Muscle of leg (tissue), 11 donors: Measurements from ENCODE around the gene TATDN2. TPM values are rescaled to one million over a fixed set of nuclear protein-coding genes. Genes with fewer than 3 reads are reported as not detected.

ENCODE experiments used
- DNase-seq: peaks from one replicate; pipeline ENCODE4 v3.0.0; 2013
- H3K27ac ChIP-seq: one replicate; pipeline ENCODE4 v1.5.1; 2013; ENCODE audit warnings: mild to moderate bottlenecking, low read length, control low read depth
- H3K27me3 ChIP-seq: one replicate; pipeline ENCODE4 v1.6.1; 2013; ENCODE audit warnings: low read length; ENCODE audit not compliant: control insufficient read depth, insufficient read depth
- H3K36me3 ChIP-seq: one replicate; pipeline ENCODE4 v1.6.1; 2013; ENCODE audit warnings: low read length; ENCODE audit not compliant: control insufficient read depth, insufficient read depth
- H3K4me1 ChIP-seq: one replicate; pipeline ENCODE4 v1.6.1; 2013; ENCODE audit warnings: low read length; ENCODE audit not compliant: control insufficient read depth, insufficient read depth
- H3K4me3 ChIP-seq: one replicate; pipeline ENCODE4 v1.5.1; 2013; ENCODE audit warnings: low read length, control low read depth
- H3K9me3 ChIP-seq: replicated peaks from 2 replicates; pipeline ENCODE4 v1.6.1; 2013; ENCODE audit warnings: low read depth, low read length; ENCODE audit not compliant: control insufficient read depth
- WGBS: methylation state at CpG from one replicate; pipeline ENCODE4 v1.1.5; 2013; ENCODE audit warnings: missing lambda C conversion rate; ENCODE audit not compliant: insufficient coverage; 5-methylcytosine and 5-hydroxymethylcytosine counted together
- polyA plus RNA-seq, 8 donors: library from polyadenylated mRNA; unstranded; fragments of 120-200 nt; gene quantifications; one replicate each; pipeline versions ENCODE4 v1.2.1 to v1.2.3, GENCODE V29; 2013; ENCODE audit warnings: inconsistent platforms in 1 of 8, low replicate concordance in 1 of 8; ENCODE audit not compliant: insufficient read length in 8 of 8, insufficient read depth in 1 of 8
- total RNA-seq: library from RNA; stranded (reverse); fragments of 120-200 nt; gene quantifications from one replicate; pipeline ENCODE4 v1.2.4, GENCODE V29; 2013

TATDN2 gene
- total and polyA plus RNA-seq, 9 donors = 8.2 to 25.3 (median 19.4) TPM

GRCh38 chr3:10219737-10220136, 28.5 kb upstream of the TATDN2 start:
- no peaks in the 10 kb centered on the region for H3K27me3 ChIP-seq
- WGBS = 65% methylated on average over 7 of the region's 9 CpGs
- H3K4me1 ChIP-seq = peaks cover 2% of the 10 kb centered on the region
- H3K4me3 ChIP-seq = no peak overlapping the region
- H3K36me3 ChIP-seq = no peaks in the 10 kb centered on the region
- no peak overlapping the region for H3K27ac ChIP-seq
- no peak for DNase-seq
- H3K9me3 ChIP-seq = no peaks in the 10 kb centered on the region

- peaks cover 5% of the 10 kb centered on the region for H3K4me1 ChIP-seq
- 82% methylated on average over 4 of the region's 10 CpGs for WGBS
- no peaks in the 10 kb centered on the region for H3K27me3 ChIP-seq
- no peak for DNase-seq
- no peaks in the 10 kb centered on the region for H3K36me3 ChIP-seq
- no peak overlapping the region for H3K4me3 ChIP-seq
- no peaks in the 10 kb centered on the region for H3K9me3 ChIP-seq
- no peak overlapping the region for H3K27ac ChIP-seq
Measured at GRCh38 chr3:10223676-10224639, 24.3 kb upstream of the TATDN2 start.

- Histone ChIP-seq H3K4me3 (no peak overlapping the region), H3K27ac (no peak overlapping the region), H3K4me1 (peaks cover 5% of the 10 kb centered on the region), H3K36me3 (no peaks in the 10 kb centered on the region), H3K27me3 (no peaks in the 10 kb centered on the region), H3K9me3 (no peaks in the 10 kb centered on the region)
- WGBS = 63% methylated on average over 4 of the region's 4 CpGs
- DNase-seq = peak; percentile 76
Measured at GRCh38 chr3:10224794-10225665, 23.2 kb upstream of the TATDN2 start.

- Histone ChIP-seq H3K4me1 (peaks cover 5% of the 10 kb centered on the region), H3K36me3 (no peaks in the 10 kb centered on the region), H3K27me3 (no peaks in the 10 kb centered on the region), H3K4me3 (no peak overlapping the region), H3K27ac (no peak overlapping the region), H3K9me3 (no peaks in the 10 kb centered on the region)
- DNase-seq = no peak
- WGBS = 36% methylated on average over 6 of the region's 10 CpGs
Measured at GRCh38 chr3:10226293-10226692, 22.0 kb upstream of the TATDN2 start.

- H3K36me3 ChIP-seq = no peaks in the 10 kb centered on the region
- WGBS = 47% methylated on average over 2 of the region's 4 CpGs
- peak; percentile 64 for DNase-seq
- no peaks in the 10 kb centered on the region for H3K9me3 ChIP-seq
- H3K4me3 ChIP-seq = no peak overlapping the region
- H3K4me1 ChIP-seq = peaks cover 5% of the 10 kb centered on the region
- peak overlapping the region; percentile 13 for H3K27ac ChIP-seq
- no peaks in the 10 kb centered on the region for H3K27me3 ChIP-seq
Measured at GRCh38 chr3:10228248-10228950, 19.9 kb upstream of the TATDN2 start.

GRCh38 chr3:10229576-10229975, 18.7 kb upstream of the TATDN2 start:
- Histone ChIP-seq H3K27me3 (no peaks in the 10 kb centered on the region), H3K4me1 (peaks cover 5% of the 10 kb centered on the region), H3K9me3 (no peaks in the 10 kb centered on the region), H3K4me3 (no peak overlapping the region), H3K36me3 (no peaks in the 10 kb centered on the region), H3K27ac (no peak overlapping the region)
- WGBS = no CpG with 5 or more reads among the region's 7 CpGs
- no peak for DNase-seq

GRCh38 chr3:10232137-10232536, 16.1 kb upstream of the TATDN2 start:
- H3K27me3 ChIP-seq = no peaks in the 10 kb centered on the region
- H3K4me1 ChIP-seq = peaks cover 2% of the 10 kb centered on the region
- H3K9me3 ChIP-seq = no peaks in the 10 kb centered on the region
- no peak overlapping the region for H3K27ac ChIP-seq
- 86% methylated on average over 4 of the region's 7 CpGs for WGBS
- DNase-seq = peak; percentile 65
- H3K36me3 ChIP-seq = no peaks in the 10 kb centered on the region
- no peak overlapping the region for H3K4me3 ChIP-seq

GRCh38 chr3:10233988-10234387, 14.3 kb upstream of the TATDN2 start:
- H3K36me3 ChIP-seq = no peaks in the 10 kb centered on the region
- H3K4me1 ChIP-seq = no peaks in the 10 kb centered on the region
- DNase-seq = no peak
- H3K9me3 ChIP-seq = no peaks in the 10 kb centered on the region
- 98% methylated on average over 9 of the region's 13 CpGs for WGBS
- H3K4me3 ChIP-seq = no peak overlapping the region
- H3K27me3 ChIP-seq = no peaks in the 10 kb centered on the region
- H3K27ac ChIP-seq = no peak overlapping the region

- no peaks in the 10 kb centered on the region for H3K27me3 ChIP-seq
- H3K27ac ChIP-seq = no peak overlapping the region
- DNase-seq = no peak
- WGBS = 81% methylated on average over 34 of the region's 36 CpGs
- no peaks in the 10 kb centered on the region for H3K4me1 ChIP-seq
- no peaks in the 10 kb centered on the region for H3K36me3 ChIP-seq
- no peak overlapping the region for H3K4me3 ChIP-seq
- no peaks in the 10 kb centered on the region for H3K9me3 ChIP-seq
Measured at GRCh38 chr3:10234526-10235230, 13.6 kb upstream of the TATDN2 start.
